HEK293 (cell line): ENCODE data around the gene GAS7.

ENCODE experiments used
- CTCF ChIA-PET: fragments of 350-600 bp; formaldehyde crosslinking; extraction: SDS; loops from one replicate; lab custom pipeline; 2021; ENCODE audit warnings: antibody characterized with exemption; lab: Yijun Ruan, JAX
- POLR2A ChIA-PET: fragments of 300-600 bp; formaldehyde crosslinking; extraction: SDS; loops from one replicate; lab custom pipeline; 2020; ENCODE audit warnings: antibody characterized with exemption, inconsistent platforms; lab: Yijun Ruan, JAX
- H3K27ac ChIP-seq: fragments of 200-500 bp; sonication (Bioruptor generic); 2 replicates; pipeline ENCODE4 v1.5.1; 2014; ENCODE audit warnings: low read depth, low read length, control low read depth, inconsistent platforms; ENCODE audit errors: extremely low read depth
- H3K36me3 ChIP-seq, 2 experiments: fragments of 200-500 bp in 1 of 2; sonication (Bioruptor generic) in 1 of 2; 1 replicate in 1 of 2; 2 replicates in 1 of 2; pipeline ENCODE4 v1.5.1; 2014 to 2017; ENCODE audit warnings: inconsistent platforms in 2 of 2, low read length in 2 of 2; ENCODE audit not compliant: control insufficient read depth in 2 of 2, insufficient read depth in 1 of 2
- H3K4me1 ChIP-seq: fragments of 200-500 bp; sonication (Bioruptor generic); 2 replicates; pipeline ENCODE4 v1.5.1; 2014; ENCODE audit warnings: mild to moderate bottlenecking, low read length, inconsistent platforms; ENCODE audit not compliant: control insufficient read depth, insufficient read depth
- H3K4me3 ChIP-seq: 2 replicates; pipeline ENCODE4 v1.5.1; 2011; ENCODE audit warnings: low read depth, mild to moderate bottlenecking, control low read depth, low read length, moderate library complexity
- H3K9me3 ChIP-seq: fragments of 200-500 bp; sonication (Bioruptor generic); 2 replicates; pipeline ENCODE4 v1.5.1; 2014; ENCODE audit warnings: low read depth, low read length, inconsistent platforms; ENCODE audit not compliant: control insufficient read depth, insufficient read depth
- BCL6B ChIP-seq: fragments of 450-650 bp; formaldehyde crosslinking; IDR thresholded peaks from 2 replicates; pipeline ENCODE4 v1.5.1; 2017; ENCODE audit warnings: missing biosample characterization, missing genetic modification characterization
- INSM2 ChIP-seq: fragments of 450-650 bp; formaldehyde crosslinking; IDR thresholded peaks from 2 replicates; pipeline ENCODE4 v1.5.1; 2016; ENCODE audit warnings: missing biosample characterization, missing genetic modification characterization
- REST ChIP-seq: fragments of 450-650 bp; formaldehyde crosslinking; IDR thresholded peaks from 2 replicates; pipeline ENCODE4 v1.5.1; 2016; ENCODE audit warnings: missing biosample characterization, missing genetic modification characterization
- ZBTB48 ChIP-seq: fragments of 450-650 bp; formaldehyde crosslinking; IDR thresholded peaks from 2 replicates; pipeline ENCODE4 v1.5.1; 2016; ENCODE audit warnings: missing biosample characterization, missing genetic modification characterization
- ZFP3 ChIP-seq: fragments of 450-650 bp; formaldehyde crosslinking; IDR thresholded peaks from 2 replicates; pipeline ENCODE4 v1.5.1; 2016; ENCODE audit warnings: low read depth, missing biosample characterization, missing genetic modification characterization
- ZIC2 ChIP-seq: fragments of 450-650 bp; formaldehyde crosslinking; IDR thresholded peaks from 2 replicates; pipeline ENCODE4 v1.5.1; 2016; ENCODE audit warnings: missing biosample characterization, missing genetic modification characterization
- ZNF121 ChIP-seq: fragments of 450-650 bp; formaldehyde crosslinking; IDR thresholded peaks from 2 replicates; pipeline ENCODE4 v1.5.1; 2016; ENCODE audit warnings: missing biosample characterization, missing genetic modification characterization
- ZNF155 ChIP-seq: fragments of 450-650 bp; formaldehyde crosslinking; IDR thresholded peaks from 2 replicates; pipeline ENCODE4 v1.5.1; 2016; ENCODE audit warnings: missing biosample characterization, missing genetic modification characterization
- ZNF280C ChIP-seq: fragments of 450-650 bp; formaldehyde crosslinking; IDR thresholded peaks from 2 replicates; pipeline ENCODE4 v1.5.1; 2016; ENCODE audit warnings: missing biosample characterization, missing genetic modification characterization
- ZNF350 ChIP-seq: fragments of 450-650 bp; formaldehyde crosslinking; IDR thresholded peaks from 2 replicates; pipeline ENCODE4 v1.5.0; 2017; ENCODE audit warnings: missing biosample characterization, mild to moderate bottlenecking, missing genetic modification characterization
- ZNF423 ChIP-seq: fragments of 450-650 bp; formaldehyde crosslinking; IDR thresholded peaks from 2 replicates; pipeline ENCODE4 v1.5.1; 2016; ENCODE audit warnings: missing biosample characterization, missing genetic modification characterization
- ZNF48 ChIP-seq: fragments of 450-650 bp; formaldehyde crosslinking; IDR thresholded peaks from 2 replicates; pipeline ENCODE4 v1.5.1; 2016; ENCODE audit warnings: missing biosample characterization, missing genetic modification characterization
- ZNF645 ChIP-seq: fragments of 450-650 bp; formaldehyde crosslinking; IDR thresholded peaks from 2 replicates; pipeline ENCODE4; 2016; ENCODE audit warnings: missing biosample characterization, missing genetic modification characterization

The GAS7 gene

GRCh38 chr17:10120749-10121148 lies 77.7 kb downstream of the GAS7 start (continued):
- no peak for TF ChIP-seq ZNF121 (tag by site-specific recombination)
- no peak for TF ChIP-seq ZNF645 (tag by site-specific recombination)
- no peak for TF ChIP-seq ZNF423 (tag by site-specific recombination)
- TF ChIP-seq, all 188 proteins: peak for 0

GRCh38 chr17:10120109-10120485 lies 78.3 kb downstream of the GAS7 start:
- Histone ChIP-seq H3K36me3 (no peaks in the 10 kb centered on the region), H3K9me3 (no peaks in the 10 kb centered on the region), H3K27ac (no peak overlapping the region)
- ChIA-PET POLR2A (interaction anchor here (0.6 kb wide), 1 partner anchor 146 kb away, joined by 5 read pairs; no protein-coding TSS in a partner anchor), CTCF (no interaction called here)
- no peak for TF ChIP-seq ZBTB48 (tag by site-specific recombination)
- no peak for TF ChIP-seq INSM2 (tag by site-specific recombination)
- TF ChIP-seq ZNF280C (tag by site-specific recombination), result no peak
- TF ChIP-seq ZFP3 (tag by site-specific recombination), result no peak
- TF ChIP-seq ZNF350, result no peak
- no peak for TF ChIP-seq ZNF155
- TF ChIP-seq, all 188 proteins: peak for 0
- Histone ChIP-seq H3K4me3 (no peak overlapping the region), H3K4me1 (peaks cover 4% of the 10 kb centered on the region; the same call in 1 of the 2 replicates)

- POLR2A ChIA-PET, result interaction anchor here (0.6 kb wide), 1 partner anchor 146 kb away, joined by 5 read pairs; no protein-coding TSS in a partner anchor
- Histone ChIP-seq H3K27ac (no peak overlapping the region), H3K4me1 (peaks cover 10% of the 10 kb centered on the region), H3K9me3 (no peaks in the 10 kb centered on the region)
- CTCF ChIA-PET, result interaction anchor here (0.7 kb wide), 1 partner anchor 143 kb away, joined by 4 read pairs; no protein-coding TSS in a partner anchor
- TF ChIP-seq ZIC2 (tag by site-specific recombination) (peak; percentile 89), REST (no peak), ZNF48 (tag by site-specific recombination) (no peak), BCL6B (no peak)
- TF ChIP-seq, all 188 proteins: peak for 1
- no peaks in the 10 kb centered on the region for H3K36me3 ChIP-seq
- H3K4me3 ChIP-seq, result no peak overlapping the region
Observed at GRCh38 chr17:10119203-10120108, 79.0 kb downstream of the GAS7 start.
